HT-29 (cell line): Measurements from ENCODE around the gene BLMH. TPM values are rescaled to one million over a fixed set of nuclear protein-coding genes. Genes with fewer than 3 reads are reported as not detected.

ENCODE experiments used
- DNase-seq: peaks from one replicate; pipeline ENCODE4 v3.0.0-alpha.2; 2015; ENCODE audit warnings: low spot score
- total RNA-seq: library from RNA; depleted of rRNA; stranded (reverse); fragments of >200 nt; shearing (Covaris generic); gene quantifications from 2 replicates; pipeline ENCODE4 v1.2.3, GENCODE V29; 2014; rRNA removed

BLMH gene
- 1.8 and 3.9 TPM in 2 replicates for total RNA-seq

- DNase-seq = peak; percentile 20
These were observed at the start of gene BLMH for GRCh38 chr17:30291543-30292285. BLMH (minus strand) TSS chr17:30291944; CDS start chr17:30291819, 125 bp downstream.

DNA sequence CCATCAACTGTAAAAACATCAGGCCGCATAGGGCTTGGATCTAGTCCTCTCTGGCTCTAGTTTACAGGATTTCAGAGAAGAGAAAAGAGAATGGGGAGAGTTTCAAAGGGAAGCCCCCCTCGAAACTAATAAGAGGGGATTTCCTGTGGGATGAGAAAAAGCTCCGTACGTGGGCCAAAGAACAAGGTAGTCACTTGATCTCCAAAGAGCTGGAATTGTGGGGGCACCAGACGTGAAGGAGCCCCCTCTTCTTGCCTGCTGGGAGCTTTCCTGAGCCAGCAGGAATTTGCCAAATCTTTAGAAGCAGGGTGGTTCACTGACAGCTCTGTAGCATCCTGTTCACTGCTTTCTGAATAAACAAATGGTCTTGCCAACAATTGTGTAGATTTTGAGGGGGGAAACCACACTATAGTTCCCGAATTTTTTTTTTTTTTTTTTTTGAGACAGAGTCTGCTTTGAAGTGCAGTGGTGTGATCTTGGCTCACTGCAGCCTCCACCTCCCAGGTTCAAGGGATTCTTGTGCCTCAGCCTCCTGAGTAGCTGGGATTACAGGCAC is 49.1 kb upstream of the BLMH start:
- no peak for DNase-seq

DNA sequence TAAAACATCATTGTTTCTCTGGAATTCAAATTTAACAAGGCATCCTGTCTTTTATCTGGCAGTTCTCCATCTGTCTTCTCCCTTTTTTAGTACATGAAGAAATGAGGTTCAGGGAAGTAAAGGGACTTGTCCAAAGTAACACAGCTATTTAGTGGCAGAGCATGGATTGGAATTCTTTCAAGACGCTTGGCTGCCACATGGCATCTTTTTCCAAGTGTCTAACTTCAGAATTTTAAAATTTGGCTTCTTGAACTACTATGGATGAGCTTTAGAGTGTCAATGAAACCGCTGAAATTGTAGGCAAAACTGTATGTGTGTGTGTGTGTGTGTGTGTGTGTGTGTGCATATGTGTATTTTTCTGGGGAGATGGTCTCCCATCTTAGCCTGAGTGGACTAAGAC is 47.3 kb upstream of the BLMH start:
- DNase-seq = no peak

- DNase-seq = no peak
These were observed 45.8 kb upstream of the BLMH start for GRCh38 chr17:30337393-30337999.

DNA sequence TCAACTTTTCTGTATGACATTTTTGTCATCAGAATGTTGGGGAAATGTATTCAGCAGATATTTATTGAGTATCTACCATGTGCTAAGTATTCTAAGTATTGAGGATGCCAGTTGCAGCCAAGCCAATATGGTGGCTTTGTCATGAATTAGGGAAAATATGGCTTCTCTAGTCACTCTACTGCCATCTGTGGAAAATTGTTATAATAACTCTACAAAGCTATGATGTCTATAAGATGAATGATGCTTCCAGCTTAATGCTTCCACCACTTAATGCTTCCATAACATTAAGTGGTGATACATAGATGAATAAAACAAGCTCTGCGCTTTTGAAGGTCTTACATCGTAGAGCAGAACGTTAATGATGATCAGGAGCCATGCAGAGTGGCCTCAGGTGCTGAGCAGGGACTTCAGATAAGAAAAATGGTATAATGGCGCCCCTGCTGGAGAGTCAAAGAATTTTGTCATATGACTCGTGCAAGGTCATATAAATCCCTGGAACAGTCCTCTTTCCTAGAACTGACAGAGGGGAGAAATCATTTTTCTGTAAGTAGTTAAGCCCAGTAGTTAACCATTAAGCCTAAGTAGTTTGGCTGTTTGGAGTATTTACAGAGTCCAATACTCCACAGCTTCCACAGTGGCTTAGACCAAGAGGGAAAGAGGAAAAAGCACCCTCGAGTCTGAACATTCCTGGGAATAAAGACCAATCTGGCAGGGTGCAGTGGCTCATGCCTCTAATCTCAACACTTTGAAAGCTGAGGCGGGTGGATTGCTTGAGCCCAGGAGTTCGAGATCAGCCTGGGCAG is 44.8 kb upstream of the BLMH start:
- DNase-seq = peak; percentile 91

DNA sequence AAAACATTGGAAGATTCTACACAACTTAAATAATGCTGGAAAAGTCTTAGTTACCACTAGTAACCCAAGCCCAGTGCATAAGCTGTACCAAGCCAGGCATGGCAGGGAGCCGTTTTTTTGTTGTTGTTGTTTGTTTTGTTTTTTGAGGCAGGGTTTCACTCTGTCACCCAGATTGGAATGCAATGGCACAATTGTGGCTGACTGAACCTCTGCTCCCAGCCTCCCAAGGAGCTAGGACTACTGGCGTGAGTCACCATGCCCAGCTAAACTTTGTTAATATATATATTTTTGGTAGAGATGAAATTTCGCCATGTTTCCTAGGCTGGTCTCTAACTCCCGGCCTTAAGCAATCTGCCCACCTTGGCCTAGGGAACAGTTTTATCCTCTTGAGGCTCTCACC is 42.7 kb upstream of the BLMH start:
- DNase-seq = no peak

- no peak for DNase-seq
These were observed 42.0 kb upstream of the BLMH start, which contains the start of gene TMIGD1 for GRCh38 chr17:30333503-30334360. TMIGD1 (minus strand) TSS chr17:30334057; CDS start chr17:30332133, 1,924 bp downstream.

- no peak for DNase-seq
These were observed 40.4 kb upstream of the BLMH start for GRCh38 chr17:30332057-30332542.

DNA sequence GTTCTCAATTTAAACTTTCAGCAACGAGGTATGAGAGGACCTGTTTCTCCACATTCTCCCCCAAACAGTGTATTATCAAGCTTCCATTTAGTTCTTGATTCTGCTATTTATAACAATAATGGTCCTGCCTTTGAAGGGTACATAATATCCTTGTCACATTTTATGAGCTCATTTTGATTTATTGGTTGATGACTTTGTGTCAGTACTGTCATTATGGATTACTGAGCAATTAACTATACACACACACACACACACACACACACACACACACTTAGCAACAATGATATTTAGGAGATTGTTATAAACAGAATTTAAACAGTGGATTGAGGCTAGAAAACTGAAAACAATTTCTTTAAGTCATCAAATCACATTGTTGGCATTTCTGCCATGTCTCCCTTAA is 35.1 kb upstream of the BLMH start:
- DNase-seq = no peak

GRCh38 chr17:30324723-30325122 is 33.0 kb upstream of the BLMH start:
- no peak for DNase-seq

GRCh38 chr17:30323895-30324319 is 32.2 kb upstream of the BLMH start:
- no peak for DNase-seq

DNA sequence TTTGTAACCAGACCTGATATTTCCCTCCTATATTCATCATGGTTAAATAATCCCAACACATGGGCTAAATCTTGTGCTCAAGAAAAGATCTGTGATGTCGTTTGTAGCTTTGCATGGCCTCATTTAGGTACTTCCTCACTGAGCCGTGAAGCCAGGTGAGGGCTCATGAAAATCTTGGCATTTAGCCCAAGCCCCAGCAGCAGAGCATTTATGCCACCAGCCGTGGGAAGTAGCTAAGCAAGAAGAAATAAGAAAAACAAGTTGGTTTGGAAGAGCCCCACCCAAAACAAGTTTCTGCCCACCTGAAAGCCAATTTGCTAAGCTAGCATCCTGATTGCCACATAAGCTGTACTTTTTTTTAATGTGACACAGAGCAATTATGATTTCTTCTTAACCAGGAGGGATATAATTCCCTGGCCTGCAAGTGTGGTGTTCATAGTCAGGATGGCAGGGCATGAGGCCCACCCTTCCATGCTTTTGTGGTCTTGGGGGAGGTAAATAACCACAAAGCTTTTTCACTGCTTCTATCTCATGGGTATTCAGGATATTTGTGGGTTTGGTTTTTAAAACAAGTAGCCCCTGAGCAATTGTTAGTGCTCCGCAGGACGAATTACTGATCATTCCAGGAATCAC is 31.6 kb upstream of the BLMH start:
- DNase-seq = no peak

- no peak for DNase-seq
These were observed 29.6 kb upstream of the BLMH start for GRCh38 chr17:30321314-30321713.

DNA sequence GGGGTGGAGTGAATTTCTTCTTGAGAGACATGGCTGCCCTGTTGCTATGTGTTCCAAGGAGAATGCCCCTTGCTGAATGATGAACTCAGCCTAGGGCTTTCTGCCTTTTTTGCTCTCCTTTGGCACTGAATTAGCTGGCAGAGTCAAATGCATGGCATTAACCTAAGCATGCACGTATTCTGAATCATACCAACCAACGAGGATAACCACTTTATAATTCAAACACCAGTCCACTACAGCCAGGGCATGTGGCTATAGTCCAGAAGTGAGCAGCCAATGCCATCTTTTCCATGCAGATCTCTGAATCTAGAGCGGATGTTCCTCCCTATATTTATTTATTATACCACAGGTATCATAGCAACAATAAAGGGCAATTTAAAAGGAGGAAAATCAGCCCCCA is 26.4 kb upstream of the BLMH start:
- no peak for DNase-seq

DNA sequence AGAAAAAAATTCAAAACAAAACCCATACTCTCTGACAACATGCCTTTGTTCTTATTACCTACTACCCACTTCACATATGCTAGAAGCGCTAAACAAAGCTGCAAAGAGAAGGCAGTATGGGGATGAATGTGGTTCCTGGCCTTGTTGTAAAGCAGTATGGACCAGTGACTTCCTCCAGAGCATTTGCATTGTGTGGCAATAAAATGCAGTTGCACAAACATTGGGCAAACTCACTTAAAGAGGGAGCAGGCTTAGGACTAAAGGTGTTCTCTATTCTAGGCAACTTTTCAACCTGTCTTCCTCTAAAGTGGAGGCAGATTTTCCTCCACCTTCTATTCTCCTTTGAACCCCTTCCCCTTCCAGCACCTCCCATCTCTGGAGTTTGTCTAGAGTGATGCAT is 25.0 kb upstream of the BLMH start:
- DNase-seq = no peak

DNA sequence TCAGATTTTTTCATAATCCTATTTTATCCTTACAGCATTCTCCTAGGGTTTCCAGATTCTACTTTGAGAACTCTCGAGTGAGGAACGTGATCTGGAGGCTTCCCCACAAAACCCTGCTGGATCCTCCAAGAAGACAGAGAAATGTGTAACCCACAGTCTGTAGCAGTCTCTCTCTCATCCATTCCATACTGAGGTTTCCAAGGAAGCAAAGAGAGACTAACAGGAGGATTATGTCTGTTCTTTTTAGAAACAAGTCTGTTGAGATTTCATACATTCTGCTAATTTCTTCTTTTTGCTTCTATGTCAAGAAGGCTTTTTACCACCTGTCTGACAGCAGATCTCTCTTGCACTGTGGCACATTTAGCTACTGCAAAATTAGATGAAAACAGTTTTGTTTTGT is 23.4 kb upstream of the BLMH start:
- no peak for DNase-seq

GRCh38 chr17:30314474-30314873 is 22.7 kb upstream of the BLMH start:
- DNase-seq = no peak

GRCh38 chr17:30312226-30312625 is 20.5 kb upstream of the BLMH start:
- no peak for DNase-seq

DNA sequence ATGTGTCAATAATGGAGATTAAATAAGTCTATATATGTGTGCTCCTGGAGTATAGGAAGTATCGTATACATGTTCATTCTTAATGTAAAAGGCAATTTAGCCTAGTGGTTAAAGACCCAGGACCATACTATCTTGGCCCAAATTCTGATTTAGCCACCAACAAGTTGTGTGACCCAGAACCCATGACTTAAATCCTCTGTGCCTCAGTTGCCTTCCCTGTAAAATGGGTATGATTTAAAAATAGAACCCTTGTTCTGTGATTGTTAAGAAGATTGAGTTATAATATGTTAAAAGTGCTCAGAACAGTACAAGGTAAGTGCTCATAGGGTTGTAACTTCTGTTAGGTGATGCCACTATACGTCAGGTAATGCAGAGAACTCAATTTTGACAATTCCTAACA is 18.8 kb upstream of the BLMH start:
- DNase-seq = no peak

GRCh38 chr17:30309591-30309990 is 17.8 kb upstream of the BLMH start:
- no peak for DNase-seq
